Epidermal melanocyte (primary cell): ENCODE data around the gene C16orf74.

ENCODE experiments used
- DNase-seq: peaks from one replicate; pipeline ENCODE4 v3.0.0; 2011; ENCODE audit warnings: low spot score; ENCODE audit not compliant: insufficient read length

The C16orf74 gene

DNA sequence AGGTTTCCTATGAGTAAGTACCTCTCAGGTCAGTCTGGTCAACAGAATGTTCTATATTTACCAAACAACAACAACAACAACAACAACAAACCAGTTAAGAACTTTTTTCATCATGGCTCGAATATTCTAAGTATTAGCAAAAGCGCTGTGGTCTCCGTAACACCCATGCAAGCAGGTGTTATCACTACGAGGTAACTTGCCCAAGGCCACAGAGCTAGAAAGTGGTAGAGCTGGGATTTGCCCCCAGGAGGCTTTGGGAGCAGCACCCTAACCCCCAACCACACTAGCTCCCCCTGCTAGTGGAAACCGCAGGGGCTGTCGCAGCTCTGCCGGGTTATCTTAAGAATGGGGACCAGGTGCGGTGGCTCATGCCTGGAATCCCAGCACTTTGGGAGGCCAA, 23.9 kb upstream of the C16orf74 start:
- no peak for DNase-seq

DNA sequence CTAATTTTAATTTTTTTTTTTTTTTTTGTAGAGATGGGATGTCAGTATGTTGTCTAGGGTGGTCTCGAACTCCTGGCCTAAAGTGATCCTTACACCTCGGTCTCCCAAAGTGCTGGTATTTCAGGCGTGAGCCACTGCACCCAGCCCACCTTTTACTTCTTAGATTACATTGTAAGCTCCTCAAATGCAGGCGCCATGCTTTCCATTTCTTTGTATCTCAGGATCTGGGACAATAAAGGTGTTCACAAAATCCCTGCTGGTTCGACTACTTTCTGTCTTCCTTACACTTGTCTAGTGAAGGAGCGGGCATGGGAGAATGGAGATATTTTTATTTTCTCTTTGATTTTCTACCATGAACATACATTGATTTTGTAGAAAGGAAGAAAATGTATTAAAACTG, 23.2 kb upstream of the C16orf74 start:
- no peak for DNase-seq

DNA sequence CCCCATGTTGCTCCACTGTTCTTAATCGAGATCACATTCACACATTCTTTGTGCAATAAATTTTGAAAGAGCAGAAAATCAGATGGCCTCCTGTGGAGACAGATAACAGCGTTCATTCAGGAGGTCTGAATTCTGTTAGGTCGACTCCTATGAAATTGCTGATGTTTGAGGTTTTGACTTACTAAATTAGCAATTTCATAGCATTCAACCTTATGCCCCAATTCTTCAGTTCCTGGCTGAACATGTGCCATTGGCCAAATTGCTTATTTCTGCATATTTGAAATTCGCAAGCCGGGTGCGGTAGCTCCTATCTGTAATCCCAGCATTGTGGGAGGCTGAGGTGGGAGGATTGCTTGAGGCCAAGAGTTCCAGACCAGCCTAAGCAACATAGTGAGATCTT, 22.1 kb upstream of the C16orf74 start:
- DNase-seq = no peak

- DNase-seq = no peak
These were observed 19.8 kb upstream of the C16orf74 start for GRCh38 chr16:85770741-85771140.

DNA sequence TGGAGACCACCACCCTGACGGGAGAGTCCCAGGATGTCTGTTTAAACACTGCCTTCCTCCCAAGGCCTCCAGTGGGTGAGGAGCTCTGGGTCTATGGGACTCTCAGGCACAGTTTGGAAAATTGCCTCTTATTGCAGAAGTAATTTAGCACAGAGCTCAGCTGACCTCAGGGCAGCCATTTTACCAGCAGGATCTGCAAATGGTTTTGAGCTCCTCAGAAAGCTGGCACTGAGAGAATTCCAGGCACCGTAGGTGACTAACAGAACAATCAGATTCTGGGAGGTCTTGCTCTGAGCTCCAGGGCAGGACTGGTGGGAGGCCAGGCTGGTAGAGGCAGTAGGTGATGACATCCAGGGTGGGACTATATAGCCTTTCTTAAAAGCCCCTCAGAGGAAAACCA, 17.3 kb upstream of the C16orf74 start:
- no peak for DNase-seq

GRCh38 chr16:85767531-85767930, 16.6 kb upstream of the C16orf74 start:
- DNase-seq = peak; percentile 54

DNA sequence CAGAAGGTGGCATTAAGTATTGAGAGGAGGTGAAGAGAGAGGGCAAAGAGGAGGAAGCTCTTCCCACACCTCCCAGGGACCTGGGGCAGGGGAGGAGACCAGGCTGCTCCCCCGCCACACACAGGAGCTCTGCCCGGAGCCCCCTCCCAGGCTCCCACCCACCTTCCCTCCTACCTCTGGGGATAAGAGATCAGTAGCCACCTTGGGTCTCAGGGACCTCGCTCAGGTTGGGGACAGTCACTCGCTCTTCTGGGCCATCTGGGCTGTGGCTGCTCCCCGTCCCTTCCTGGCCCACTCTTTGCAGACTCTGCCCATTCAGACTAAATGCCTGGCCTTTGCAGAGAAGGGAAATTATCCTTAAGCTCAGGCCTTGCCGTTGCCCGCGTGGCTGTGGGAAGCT, 14.9 kb upstream of the C16orf74 start:
- DNase-seq = no peak

DNA sequence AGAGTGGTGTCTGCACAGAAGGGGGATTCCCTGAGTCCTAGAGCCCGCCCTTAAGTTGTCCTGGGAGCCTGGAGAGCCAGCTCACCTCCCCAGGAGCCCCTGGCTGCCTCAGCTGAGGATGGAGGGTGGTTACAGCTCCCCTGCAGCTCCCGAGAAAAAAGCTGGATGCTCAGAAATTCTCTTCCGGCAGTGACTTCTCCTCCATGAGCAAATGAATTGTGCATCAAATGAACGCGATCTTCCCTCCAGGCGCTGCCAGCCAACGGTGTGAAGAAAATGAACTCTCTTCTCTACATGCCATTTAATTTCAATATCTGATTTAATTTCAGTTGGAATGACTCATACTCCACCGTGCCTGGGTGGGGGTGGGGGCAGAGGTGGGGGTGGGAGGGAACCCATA, 14.3 kb upstream of the C16orf74 start:
- no peak for DNase-seq

DNA sequence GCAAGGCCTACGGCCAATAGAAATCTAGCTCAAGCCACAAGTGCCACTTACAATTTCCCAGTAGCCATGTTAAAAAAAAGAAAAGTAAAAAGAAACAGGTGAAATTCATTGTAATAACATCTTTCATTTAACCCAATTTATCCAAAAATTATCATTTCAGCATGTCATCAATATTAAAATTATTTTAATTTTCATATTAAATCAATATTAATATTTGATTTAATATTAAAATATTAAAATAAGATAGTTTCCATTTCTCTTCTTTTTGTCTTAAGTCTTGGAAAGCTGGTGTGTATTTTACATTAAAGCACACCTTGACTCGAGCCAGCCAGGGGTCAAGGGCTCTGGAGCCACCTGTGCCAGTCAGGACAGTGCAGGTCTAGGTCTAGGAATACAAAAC, 12.7 kb upstream of the C16orf74 start:
- DNase-seq = no peak

DNA sequence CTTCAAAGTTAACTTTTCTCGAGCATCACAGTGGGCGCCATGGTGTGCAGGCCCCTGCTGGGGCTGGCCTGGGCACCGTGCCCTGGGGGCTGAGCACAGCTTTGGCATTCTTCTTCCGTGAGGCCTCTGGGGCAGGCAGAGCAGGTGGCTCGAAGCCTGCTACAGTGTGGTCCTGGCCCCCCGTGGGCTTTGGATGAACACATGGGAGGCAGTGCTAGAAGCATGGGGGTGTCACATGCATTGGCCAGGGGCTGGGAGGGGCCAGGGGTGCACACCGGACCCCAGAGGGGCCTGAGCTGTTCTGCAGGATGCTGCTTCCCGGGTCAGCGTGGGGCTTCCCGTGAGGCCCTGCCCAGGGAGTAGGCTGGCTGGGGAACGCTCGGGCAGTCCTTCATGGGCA, 12.1 kb upstream of the C16orf74 start:
- DNase-seq = no peak

- DNase-seq = no peak
These were observed 11.0 kb upstream of the C16orf74 start for GRCh38 chr16:85761861-85762260.

GRCh38 chr16:85759631-85760419, 8.9 kb upstream of the C16orf74 start:
- DNase-seq = no peak

- no peak for DNase-seq
These were observed 8.2 kb upstream of the C16orf74 start for GRCh38 chr16:85759136-85759535.

DNA sequence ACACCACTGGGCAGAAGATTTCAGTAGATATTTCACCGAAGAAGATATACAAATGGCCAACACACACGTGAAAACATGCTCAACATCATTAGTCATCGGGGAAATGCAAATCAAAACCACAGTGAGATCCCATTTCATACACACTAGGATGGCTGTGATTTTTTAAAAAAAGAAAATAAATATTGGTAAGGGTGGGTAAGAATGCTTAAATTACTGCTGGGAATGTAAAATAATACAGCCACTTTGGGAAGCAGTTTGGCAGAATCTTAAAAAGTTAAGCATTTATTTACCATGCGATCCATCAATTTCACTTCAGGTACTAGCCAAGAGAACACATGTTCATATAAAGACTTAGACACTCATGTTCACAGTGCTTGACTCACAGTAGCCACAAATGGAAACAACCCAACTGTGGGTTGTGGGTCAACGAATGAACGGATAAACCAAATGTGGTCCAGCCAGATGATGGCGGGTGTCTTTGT, 6.5 kb upstream of the C16orf74 start:
- no peak for DNase-seq

DNA sequence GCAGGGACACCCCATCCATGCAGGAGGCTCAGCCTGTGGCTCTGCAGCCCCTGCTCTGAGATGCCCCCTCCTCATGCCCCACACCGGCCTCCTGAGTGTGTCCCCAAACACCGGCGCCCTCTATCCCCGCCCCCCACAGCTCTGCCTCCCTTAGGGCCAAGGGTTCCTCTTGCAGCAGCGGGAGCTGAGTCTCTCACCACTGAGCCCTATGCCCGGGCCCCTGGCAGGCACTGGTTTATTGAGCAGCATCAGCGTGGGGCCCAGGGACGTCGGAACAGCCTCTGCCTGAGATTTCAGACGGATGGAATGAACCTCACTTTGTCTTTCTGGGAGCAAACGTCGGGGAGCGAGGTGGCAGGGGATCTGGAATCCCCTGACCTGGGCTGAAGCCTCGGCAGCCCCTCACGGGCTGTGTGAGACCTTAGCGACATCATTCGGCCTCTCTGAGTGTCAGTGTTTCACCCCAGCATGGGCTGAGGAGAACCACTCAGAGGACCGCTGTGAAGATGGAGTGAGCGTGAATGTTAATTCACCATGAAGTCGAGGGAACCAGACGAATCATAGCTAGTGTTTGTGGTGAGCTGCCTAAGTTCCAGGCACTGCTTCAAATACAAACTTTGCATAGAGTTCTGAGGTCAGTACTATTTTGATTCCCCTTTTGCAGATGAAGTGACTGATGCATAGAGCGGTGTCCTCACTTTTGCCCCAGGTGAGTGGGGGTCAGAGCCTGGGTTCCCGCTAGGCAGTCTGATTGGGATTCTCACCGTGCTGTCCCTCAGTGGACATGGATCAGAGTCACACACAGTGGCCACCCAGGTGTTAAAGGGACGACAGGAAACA, 5.3 kb upstream of the C16orf74 start:
- DNase-seq = no peak

DNA sequence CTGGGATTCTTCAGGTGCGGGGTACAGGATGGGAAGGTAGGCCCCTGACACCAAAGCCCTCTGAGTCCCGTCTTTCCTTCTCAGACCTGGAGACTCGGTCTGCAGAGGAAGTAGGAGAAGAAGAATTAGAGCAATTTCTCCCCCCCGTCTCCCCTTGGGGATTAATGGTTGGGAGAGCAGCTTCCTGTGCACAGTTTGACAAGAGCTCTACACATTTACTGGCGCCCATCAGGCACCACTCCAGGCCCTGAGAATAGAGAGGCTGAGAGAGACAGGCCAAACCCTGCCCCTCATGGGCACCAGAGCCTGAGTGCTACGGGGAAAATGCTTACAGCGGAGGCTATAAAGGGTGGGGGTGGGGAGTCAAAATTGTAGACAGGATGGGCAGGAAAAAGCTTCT, 3.5 kb upstream of the C16orf74 start:
- DNase-seq = no peak

GRCh38 chr16:85753976-85754375, 3.1 kb upstream of the C16orf74 start:
- DNase-seq = no peak

DNA sequence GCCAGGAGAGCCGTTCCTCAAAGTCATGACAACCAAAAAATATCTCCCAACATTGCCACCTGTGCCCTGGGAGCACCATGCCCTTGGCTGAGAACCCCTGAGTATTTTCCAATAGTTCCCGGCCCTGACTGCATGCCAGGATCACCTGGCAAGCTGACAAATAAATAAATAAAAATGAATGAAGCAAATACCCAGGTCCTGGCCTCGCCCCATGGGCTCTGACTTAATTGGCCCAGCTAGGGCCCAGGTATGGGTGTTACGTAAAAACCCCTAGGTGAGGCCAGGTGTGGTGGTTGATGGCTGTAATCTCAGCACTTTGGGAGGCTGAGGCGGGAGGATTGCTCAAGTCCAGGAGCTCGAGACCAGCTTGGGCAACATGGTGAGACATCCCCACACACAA, 2.7 kb upstream of the C16orf74 start:
- DNase-seq = no peak

DNA sequence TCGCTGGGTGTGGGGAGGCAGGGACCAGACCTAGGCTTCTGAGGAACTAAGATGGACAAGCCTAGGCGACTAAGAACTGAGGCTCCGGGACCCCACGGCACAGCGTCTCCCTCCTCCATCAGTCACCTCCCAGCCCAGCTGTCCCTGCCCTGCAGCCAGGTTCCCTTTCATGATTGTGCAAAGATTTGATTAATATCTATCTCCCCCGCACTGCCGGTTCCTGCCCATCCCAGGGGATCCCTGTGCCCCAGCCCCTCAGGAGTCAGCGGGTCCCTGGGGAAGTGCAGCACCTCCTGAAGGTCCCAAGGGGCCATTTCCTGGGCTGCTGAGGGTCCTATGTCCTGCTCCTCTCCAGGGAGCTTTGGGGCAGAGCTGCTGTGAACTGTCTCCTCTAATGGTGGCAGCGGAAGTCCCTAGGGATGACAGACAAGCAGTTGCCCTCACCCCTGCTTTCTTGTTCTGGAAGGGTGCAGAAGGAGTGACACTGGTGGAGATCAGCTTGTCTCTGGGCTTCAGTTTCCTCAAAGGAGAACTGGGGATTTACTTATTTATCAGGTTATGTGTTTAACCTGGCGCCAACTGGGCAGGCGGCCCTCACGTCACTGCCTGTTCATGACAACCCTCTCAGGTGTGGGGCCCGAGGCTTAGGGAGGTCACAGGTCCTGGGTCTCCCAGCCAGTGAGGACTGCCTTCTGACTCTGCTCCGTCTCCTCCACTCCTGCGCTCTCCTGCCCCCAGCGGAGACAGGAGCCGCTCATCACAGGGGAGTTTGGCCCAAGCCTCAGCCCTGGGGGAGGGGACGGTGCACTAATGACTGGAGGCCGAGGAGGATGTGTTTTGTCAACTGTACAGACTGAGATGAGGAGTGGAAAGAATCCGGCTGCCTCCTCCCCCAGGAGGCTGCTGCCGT, 1.9 kb upstream of the C16orf74 start:
- DNase-seq = no peak

DNA sequence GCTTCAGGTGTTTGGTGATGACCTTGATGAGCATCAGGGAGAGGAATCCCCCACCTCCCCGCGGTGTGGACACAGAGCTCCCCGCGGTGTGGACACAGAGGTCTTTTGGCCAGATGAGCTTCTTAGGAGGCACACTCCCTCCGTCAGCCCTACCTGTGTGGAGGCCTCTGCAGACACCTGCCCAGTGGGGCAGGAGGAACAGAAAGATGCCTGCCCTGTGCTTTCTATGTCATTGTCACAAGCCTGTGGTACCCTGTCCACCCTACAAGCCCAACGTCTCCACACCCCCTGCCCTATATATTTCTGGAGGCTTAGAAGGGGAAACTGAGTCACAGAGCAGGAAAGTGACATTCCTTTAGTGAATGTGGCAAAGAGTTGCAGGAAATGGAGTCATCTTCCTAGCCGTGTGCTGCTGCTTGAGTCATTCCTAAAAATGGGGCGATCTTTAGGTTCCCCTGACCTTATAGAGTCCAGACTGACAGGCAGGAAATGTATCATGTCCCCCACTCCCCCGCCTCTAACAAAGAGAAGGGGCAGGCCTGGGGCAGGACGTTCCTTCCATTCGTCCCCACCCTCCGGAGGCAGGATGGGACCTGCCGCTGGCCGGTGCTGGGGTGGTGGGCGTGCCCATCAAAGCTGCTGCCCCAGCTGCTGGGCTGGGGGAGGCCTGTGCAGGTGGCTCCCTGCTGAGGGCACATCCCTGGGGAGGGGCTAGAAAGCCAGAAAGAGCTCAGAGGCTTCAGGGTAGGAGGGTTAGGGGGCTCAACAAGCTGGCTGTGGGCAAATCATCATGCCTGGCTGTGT, 1.0 kb upstream of the C16orf74 start:
- DNase-seq = no peak
